A549 (cell line): ENCODE measurements around the gene RDH12. TPM values are rescaled to one million over a fixed set of nuclear protein-coding genes. Genes with fewer than 3 reads are reported as not detected.
A peak's percentile ranks its signal among the peaks of the same experiment; 100 is the strongest.
"Not testable (repeated sequence)": the region's sequence is repeated elsewhere in the genome, so short reads cannot be mapped to it uniquely, and the experiment has no call there.

Experiments used
- ATAC-seq, 2 experiments: fragments of 200-7000 bp in 1 of 2; fragments of >200 bp in 1 of 2; cut with Nextera tagmentation in 1 of 2; cut with Tn5 transposase in 1 of 2; 3 replicates each; pipeline versions ENCODE4 v1.8.0 to v1.9.1; 2018 to 2020; ENCODE audit warnings: mild to moderate bottlenecking in 1 of 2, moderate library complexity in 1 of 2
- CTCF ChIA-PET: fragments of 300-600 bp; sonication (Branson Sonifier 250); formaldehyde crosslinking; extraction: SDS; loops from one replicate; lab custom pipeline; 2021; ENCODE audit warnings: antibody characterized with exemption, inconsistent platforms; lab: Yijun Ruan, JAX
- POLR2A ChIA-PET: fragments of 350-600 bp; formaldehyde crosslinking; extraction: SDS; loops from one replicate; lab custom pipeline; 2021; ENCODE audit warnings: antibody characterized with exemption, inconsistent platforms; lab: Yijun Ruan, JAX
- DNase-seq, 2 experiments: peaks; one replicate each; pipeline versions ENCODE4 v3.0.0 to v3.0.0-alpha.2; 2011 to 2016; ENCODE audit warnings: low read depth in 1 of 2, low spot score in 1 of 2
- FAIRE-seq: peaks from 2 replicates; lab custom pipeline; 2011; peaks lifted over from hg19 to GRCh38; lab: Jason Lieb, UNC
- H3K27ac ChIP-seq, 2 experiments: fragments of >200 bp; sonication (Bioruptor Twin); formaldehyde crosslinking; 3 replicates each; pipeline ENCODE4 v1.5.1; 2016 to 2017
- H3K4me1 ChIP-seq: fragments of >200 bp; sonication (Bioruptor Twin); formaldehyde crosslinking; 3 replicates; pipeline ENCODE4 v1.6.1; 2016
- H3K4me2 ChIP-seq: fragments of >200 bp; sonication (Bioruptor Twin); formaldehyde crosslinking; 3 replicates; pipeline ENCODE4 v1.6.1; 2016
- H3K4me3 ChIP-seq: fragments of >200 bp; sonication (Bioruptor Twin); formaldehyde crosslinking; 3 replicates; pipeline ENCODE4 v1.5.1; 2016
- H3K9me3 ChIP-seq: fragments of >200 bp; sonication (Bioruptor Twin); formaldehyde crosslinking; 3 replicates; pipeline ENCODE4 v1.6.1; 2016
- CBX2 ChIP-seq: fragments of 200-600 bp; sonication (generic); IDR thresholded peaks from 2 replicates; pipeline ENCODE4 v1.6.1; 2016; ENCODE audit warnings: low read depth, mild to moderate bottlenecking, borderline replicate concordance
- CEBPB ChIP-seq, 2 experiments: fragments of >200 bp in 1 of 2; sonication (Bioruptor Twin) in 1 of 2; formaldehyde crosslinking in 1 of 2; IDR thresholded peaks; 2 replicates each; pipeline ENCODE4 v1.6.1; 2012 to 2016
- EHF ChIP-seq: fragments of 250-450 bp; sonication (Bioruptor Pico); IDR thresholded peaks from 2 replicates; pipeline ENCODE4 v1.5.0; 2020; ENCODE audit warnings: mild to moderate bottlenecking
- HDAC2 ChIP-seq: fragments of 200-600 bp; sonication (generic); IDR thresholded peaks from 2 replicates; pipeline ENCODE4 v1.6.1; 2016
- HEYL ChIP-seq: fragments of 250-450 bp; sonication (Bioruptor Pico); IDR thresholded peaks from 2 replicates; pipeline ENCODE4 v1.8.0; 2021; ENCODE audit warnings: mild to moderate bottlenecking, moderate library complexity
- MAZ ChIP-seq: fragments of 150-350 bp; IDR thresholded peaks from 2 replicates; pipeline ENCODE4 v1.6.1; 2014; ENCODE audit warnings: antibody characterized with exemption, low read depth, low read length, borderline replicate concordance
- MYC ChIP-seq: IDR thresholded peaks from 2 replicates; pipeline ENCODE4 v1.6.1; 2012; ENCODE audit warnings: mild to moderate bottlenecking, inconsistent platforms, low read length, improper control_type of control experiment, borderline replicate concordance
- POLR2A ChIP-seq: IDR thresholded peaks from 2 replicates; pipeline ENCODE4 v1.6.1; 2012; ENCODE audit warnings: mild to moderate bottlenecking, low read length
- POLR2AphosphoS2 ChIP-seq: conservative IDR thresholded peaks from 2 replicates; pipeline ENCODE4 v1.6.1; 2012; ENCODE audit warnings: low read length, improper control_type of control experiment, inconsistent platforms
- RARB ChIP-seq: fragments of 250-450 bp; sonication (Bioruptor Pico); IDR thresholded peaks from 2 replicates; pipeline ENCODE4 v1.8.0; 2021; ENCODE audit warnings: mild to moderate bottlenecking, moderate library complexity
- RCOR1 ChIP-seq: fragments of 150-350 bp; IDR thresholded peaks from 2 replicates; pipeline ENCODE4 v1.6.1; 2014; ENCODE audit warnings: antibody characterized with exemption, low read length, low read depth
- ZFP36 ChIP-seq: fragments of 450-650 bp; IDR thresholded peaks from 2 replicates; pipeline ENCODE4 v1.6.1; 2014; ENCODE audit warnings: borderline replicate concordance; ENCODE audit not compliant: partially characterized antibody
- ZSCAN20 ChIP-seq: fragments of 250-450 bp; sonication (Bioruptor Pico); IDR thresholded peaks from 2 replicates; pipeline ENCODE4 v1.8.0; 2022; ENCODE audit warnings: mild to moderate bottlenecking, moderate library complexity
- WGBS: methylation state at CpG from one replicate; pipeline ENCODE4 v1.1.6; 2017; ENCODE audit errors: missing lambda C conversion rate; 5-methylcytosine and 5-hydroxymethylcytosine counted together
- polyA plus RNA-seq, 4 experiments: library from polyadenylated mRNA; depleted of rRNA in 3 of 4; stranded (reverse); fragments of >200 nt; fragmentation: RNase III in 1 of 4; extraction: RNeasy Plus Mini Kit Qiagen cat#74134 plus additional on column Dnase treatment in 1 of 4; gene quantifications; 2 replicates in 3 of 4; 3 replicates in 1 of 4; pipeline ENCODE4 v1.2.3, GENCODE V29; 2011 to 2017
- TF ChIP-seq, protein P1 (sequence below): fragments of 450-650 bp; IDR thresholded peaks from 2 replicates; pipeline ENCODE4 v1.6.1; 2014; ENCODE audit warnings: antibody characterized with exemption
- TF ChIP-seq, protein P2 (sequence below): fragments of 200-600 bp; sonication (generic); IDR thresholded peaks from 2 replicates; pipeline ENCODE4 v1.6.1; 2016; ENCODE audit warnings: antibody characterized with exemption, mild to moderate bottlenecking, moderate library complexity
- TF ChIP-seq, protein P3 (sequence below): fragments of 250-450 bp; sonication (Bioruptor Pico); IDR thresholded peaks from 2 replicates; pipeline ENCODE4 v1.5.0; 2021; ENCODE audit warnings: mild to moderate bottlenecking, moderate library complexity, borderline replicate concordance
- TF ChIP-seq, protein P4 (sequence below): fragments of 250-450 bp; sonication (Bioruptor Pico); IDR thresholded peaks from 2 replicates; pipeline ENCODE4 v1.5.0; 2020; ENCODE audit warnings: low read depth, mild to moderate bottlenecking, moderate library complexity
- TF ChIP-seq, protein P5 (sequence below): fragments of 150-350 bp; IDR thresholded peaks from 2 replicates; pipeline ENCODE4 v1.6.1; 2014; ENCODE audit warnings: low read depth, mild to moderate bottlenecking, low read length
- TF ChIP-seq, protein P6 (sequence below): fragments of >200 bp; sonication (Bioruptor Twin); formaldehyde crosslinking; IDR thresholded peaks from 3 replicates; pipeline ENCODE4 v1.5.1; 2016
- TF ChIP-seq, protein P7 (sequence below): fragments of >200 bp; sonication (Bioruptor Twin); formaldehyde crosslinking; IDR thresholded peaks from 3 replicates; pipeline ENCODE4 v1.6.1; 2016

The RDH12 gene
- polyA plus RNA-seq, 2 of the 4 experiments (the other 2 are of a cell fraction) = 0.12 to 0.14 TPM

DNA sequence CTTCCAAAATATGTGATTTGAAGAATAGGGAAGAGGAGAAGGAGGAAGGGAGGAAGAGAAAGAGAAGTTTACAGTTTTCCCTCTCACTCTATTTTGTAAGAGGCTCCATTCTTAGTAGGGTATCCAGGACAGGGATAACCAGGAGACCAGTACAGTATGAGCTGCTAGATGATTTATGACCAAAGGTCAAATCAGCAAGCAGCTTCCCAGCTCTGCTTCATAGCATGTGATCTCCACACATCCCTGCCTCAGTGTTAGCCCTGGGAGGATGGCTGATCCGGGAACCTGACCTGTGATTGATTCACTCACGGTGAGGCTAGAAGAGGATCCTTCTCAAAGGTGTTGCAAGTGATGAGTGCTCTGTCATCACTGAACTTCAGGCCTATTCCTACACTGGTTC, 16.6 kb downstream of the RDH12 start:
- POLR2A ChIA-PET = no interaction called here
- peak; percentile 14 to 25; a peak in 3 of 6 replicates for ATAC-seq
- FAIRE-seq = no peak

DNA sequence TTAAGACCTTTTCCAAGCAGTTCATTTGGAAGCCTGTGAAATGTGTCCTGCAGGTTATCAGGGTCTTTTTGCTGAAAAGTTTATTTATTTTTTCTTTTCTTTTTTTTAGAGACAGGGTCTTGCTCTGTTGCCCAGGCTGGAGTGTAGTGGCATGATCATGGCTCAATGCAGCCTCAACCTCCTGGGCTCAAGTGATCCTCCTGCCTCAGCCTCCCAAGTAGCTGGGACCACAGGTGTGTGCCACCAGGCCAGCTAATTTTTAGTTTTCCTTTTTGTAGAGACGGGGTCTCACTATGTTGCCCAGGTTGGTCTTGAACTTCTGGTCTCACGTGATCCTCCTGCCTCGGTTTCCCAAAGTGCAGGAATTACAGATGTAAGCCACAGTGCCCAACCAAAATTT, 17.7 kb downstream of the RDH12 start:
- ATAC-seq, POLR2A ChIA-PET, H3K4me2 ChIP-seq, H3K9me3 ChIP-seq, DNase-seq, H3K27ac ChIP-seq, FAIRE-seq, H3K4me1 ChIP-seq, H3K4me3 ChIP-seq: not testable (repeated sequence)
- CTCF ChIA-PET = interaction anchor here (1.7 to 6.7 kb wide), 2 partner anchors 15 to 148 kb away, joined by 3 to 44 read pairs; no protein-coding TSS in a partner anchor
- WGBS = 24% methylated on average over 3 of the region's 3 CpGs

More for the DNA sequence above, 16.6 kb downstream of the RDH12 start:
- TF ChIP-seq, protein P1, sequence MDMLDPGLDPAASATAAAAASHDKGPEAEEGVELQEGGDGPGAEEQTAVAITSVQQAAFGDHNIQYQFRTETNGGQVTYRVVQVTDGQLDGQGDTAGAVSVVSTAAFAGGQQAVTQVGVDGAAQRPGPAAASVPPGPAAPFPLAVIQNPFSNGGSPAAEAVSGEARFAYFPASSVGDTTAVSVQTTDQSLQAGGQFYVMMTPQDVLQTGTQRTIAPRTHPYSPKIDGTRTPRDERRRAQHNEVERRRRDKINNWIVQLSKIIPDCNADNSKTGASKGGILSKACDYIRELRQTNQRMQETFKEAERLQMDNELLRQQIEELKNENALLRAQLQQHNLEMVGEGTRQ = no peak
- TF ChIP-seq RCOR1 (no peak), RARB (CRISPR knock-in tag) (no peak), MAZ (no peak), ZSCAN20 (no peak), HEYL (CRISPR knock-in tag) (no peak), ZFP36 (no peak), POLR2A (no peak), EHF (CRISPR knock-in tag) (no peak)
- TF ChIP-seq, protein P2, sequence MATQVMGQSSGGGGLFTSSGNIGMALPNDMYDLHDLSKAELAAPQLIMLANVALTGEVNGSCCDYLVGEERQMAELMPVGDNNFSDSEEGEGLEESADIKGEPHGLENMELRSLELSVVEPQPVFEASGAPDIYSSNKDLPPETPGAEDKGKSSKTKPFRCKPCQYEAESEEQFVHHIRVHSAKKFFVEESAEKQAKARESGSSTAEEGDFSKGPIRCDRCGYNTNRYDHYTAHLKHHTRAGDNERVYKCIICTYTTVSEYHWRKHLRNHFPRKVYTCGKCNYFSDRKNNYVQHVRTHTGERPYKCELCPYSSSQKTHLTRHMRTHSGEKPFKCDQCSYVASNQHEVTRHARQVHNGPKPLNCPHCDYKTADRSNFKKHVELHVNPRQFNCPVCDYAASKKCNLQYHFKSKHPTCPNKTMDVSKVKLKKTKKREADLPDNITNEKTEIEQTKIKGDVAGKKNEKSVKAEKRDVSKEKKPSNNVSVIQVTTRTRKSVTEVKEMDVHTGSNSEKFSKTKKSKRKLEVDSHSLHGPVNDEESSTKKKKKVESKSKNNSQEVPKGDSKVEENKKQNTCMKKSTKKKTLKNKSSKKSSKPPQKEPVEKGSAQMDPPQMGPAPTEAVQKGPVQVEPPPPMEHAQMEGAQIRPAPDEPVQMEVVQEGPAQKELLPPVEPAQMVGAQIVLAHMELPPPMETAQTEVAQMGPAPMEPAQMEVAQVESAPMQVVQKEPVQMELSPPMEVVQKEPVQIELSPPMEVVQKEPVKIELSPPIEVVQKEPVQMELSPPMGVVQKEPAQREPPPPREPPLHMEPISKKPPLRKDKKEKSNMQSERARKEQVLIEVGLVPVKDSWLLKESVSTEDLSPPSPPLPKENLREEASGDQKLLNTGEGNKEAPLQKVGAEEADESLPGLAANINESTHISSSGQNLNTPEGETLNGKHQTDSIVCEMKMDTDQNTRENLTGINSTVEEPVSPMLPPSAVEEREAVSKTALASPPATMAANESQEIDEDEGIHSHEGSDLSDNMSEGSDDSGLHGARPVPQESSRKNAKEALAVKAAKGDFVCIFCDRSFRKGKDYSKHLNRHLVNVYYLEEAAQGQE = no peak
- TF ChIP-seq, protein P3, sequence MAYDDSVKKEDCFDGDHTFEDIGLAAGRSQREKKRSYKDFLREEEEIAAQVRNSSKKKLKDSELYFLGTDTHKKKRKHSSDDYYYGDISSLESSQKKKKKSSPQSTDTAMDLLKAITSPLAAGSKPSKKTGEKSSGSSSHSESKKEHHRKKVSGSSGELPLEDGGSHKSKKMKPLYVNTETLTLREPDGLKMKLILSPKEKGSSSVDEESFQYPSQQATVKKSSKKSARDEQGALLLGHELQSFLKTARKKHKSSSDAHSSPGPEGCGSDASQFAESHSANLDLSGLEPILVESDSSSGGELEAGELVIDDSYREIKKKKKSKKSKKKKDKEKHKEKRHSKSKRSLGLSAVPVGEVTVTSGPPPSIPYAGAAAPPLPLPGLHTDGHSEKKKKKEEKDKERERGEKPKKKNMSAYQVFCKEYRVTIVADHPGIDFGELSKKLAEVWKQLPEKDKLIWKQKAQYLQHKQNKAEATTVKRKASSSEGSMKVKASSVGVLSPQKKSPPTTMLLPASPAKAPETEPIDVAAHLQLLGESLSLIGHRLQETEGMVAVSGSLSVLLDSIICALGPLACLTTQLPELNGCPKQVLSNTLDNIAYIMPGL (CRISPR knock-in tag) = no peak
- TF ChIP-seq, protein P4, sequence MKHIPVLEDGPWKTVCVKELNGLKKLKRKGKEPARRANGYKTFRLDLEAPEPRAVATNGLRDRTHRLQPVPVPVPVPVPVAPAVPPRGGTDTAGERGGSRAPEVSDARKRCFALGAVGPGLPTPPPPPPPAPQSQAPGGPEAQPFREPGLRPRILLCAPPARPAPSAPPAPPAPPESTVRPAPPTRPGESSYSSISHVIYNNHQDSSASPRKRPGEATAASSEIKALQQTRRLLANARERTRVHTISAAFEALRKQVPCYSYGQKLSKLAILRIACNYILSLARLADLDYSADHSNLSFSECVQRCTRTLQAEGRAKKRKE (CRISPR knock-in tag) = no peak
- TF ChIP-seq, protein P5, sequence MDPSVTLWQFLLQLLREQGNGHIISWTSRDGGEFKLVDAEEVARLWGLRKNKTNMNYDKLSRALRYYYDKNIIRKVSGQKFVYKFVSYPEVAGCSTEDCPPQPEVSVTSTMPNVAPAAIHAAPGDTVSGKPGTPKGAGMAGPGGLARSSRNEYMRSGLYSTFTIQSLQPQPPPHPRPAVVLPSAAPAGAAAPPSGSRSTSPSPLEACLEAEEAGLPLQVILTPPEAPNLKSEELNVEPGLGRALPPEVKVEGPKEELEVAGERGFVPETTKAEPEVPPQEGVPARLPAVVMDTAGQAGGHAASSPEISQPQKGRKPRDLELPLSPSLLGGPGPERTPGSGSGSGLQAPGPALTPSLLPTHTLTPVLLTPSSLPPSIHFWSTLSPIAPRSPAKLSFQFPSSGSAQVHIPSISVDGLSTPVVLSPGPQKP = no peak
- 83% methylated on average over 2 of the region's 2 CpGs for WGBS
- Histone ChIP-seq H3K4me3 (no peak overlapping the region), H3K27ac (no peak overlapping the region), H3K9me3 (no peaks in the 10 kb centered on the region), H3K4me2 (no peak overlapping the region), H3K4me1 (0 out of 3 replicates have a peak, but pooled peaks cover 4% of the 10 kb centered on the region)
- CTCF ChIA-PET = interaction anchor here (6.7 kb wide), 1 partner anchor 14 kb away, joined by 44 read pairs; no protein-coding TSS in a partner anchor
- no peak for DNase-seq

DNA sequence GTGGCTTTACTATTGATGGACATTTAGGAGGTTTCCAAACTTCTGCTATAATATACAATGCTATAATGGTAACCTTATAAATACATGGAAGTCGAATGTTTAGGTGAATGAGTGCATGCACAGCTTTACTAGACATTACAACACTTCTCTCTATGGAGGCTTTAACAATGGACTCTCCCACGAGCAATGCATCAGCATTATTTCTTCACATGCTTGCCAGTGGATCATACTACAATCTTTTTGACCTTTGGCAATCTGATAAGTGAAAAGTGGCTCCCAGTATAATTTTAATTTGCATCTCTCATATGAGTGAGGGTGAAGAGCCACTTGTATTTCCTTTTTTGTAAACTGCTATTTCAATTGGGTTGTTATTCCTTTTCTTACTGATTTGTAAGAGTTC, 18.2 kb downstream of the RDH12 start:
- Histone ChIP-seq H3K27ac (no peak overlapping the region), H3K4me3 (no peak overlapping the region), H3K9me3 (no peaks in the 10 kb centered on the region), H3K4me1 (0 out of 3 replicates have a peak, but pooled peaks cover 4% of the 10 kb centered on the region), H3K4me2 (no peak overlapping the region)
- ATAC-seq = no peak
- 8% methylated on average over 2 of the region's 2 CpGs for WGBS
- POLR2A ChIA-PET = no interaction called here
- FAIRE-seq = no peak
- no peak for DNase-seq
- CTCF ChIA-PET = interaction anchor here (1.7 to 6.7 kb wide), 2 partner anchors 16 to 149 kb away, joined by 3 to 44 read pairs; no protein-coding TSS in a partner anchor
- TF ChIP-seq POLR2AphosphoS2 = no peak
- TF ChIP-seq HDAC2 = no peak
- TF ChIP-seq MYC = no peak
- no peak for TF ChIP-seq CBX2
- TF ChIP-seq, protein P6, sequence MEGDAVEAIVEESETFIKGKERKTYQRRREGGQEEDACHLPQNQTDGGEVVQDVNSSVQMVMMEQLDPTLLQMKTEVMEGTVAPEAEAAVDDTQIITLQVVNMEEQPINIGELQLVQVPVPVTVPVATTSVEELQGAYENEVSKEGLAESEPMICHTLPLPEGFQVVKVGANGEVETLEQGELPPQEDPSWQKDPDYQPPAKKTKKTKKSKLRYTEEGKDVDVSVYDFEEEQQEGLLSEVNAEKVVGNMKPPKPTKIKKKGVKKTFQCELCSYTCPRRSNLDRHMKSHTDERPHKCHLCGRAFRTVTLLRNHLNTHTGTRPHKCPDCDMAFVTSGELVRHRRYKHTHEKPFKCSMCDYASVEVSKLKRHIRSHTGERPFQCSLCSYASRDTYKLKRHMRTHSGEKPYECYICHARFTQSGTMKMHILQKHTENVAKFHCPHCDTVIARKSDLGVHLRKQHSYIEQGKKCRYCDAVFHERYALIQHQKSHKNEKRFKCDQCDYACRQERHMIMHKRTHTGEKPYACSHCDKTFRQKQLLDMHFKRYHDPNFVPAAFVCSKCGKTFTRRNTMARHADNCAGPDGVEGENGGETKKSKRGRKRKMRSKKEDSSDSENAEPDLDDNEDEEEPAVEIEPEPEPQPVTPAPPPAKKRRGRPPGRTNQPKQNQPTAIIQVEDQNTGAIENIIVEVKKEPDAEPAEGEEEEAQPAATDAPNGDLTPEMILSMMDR = no peak
- no peak for TF ChIP-seq CEBPB (IDR thresholded peaks at IDR 0.05)
- TF ChIP-seq, protein P7, sequence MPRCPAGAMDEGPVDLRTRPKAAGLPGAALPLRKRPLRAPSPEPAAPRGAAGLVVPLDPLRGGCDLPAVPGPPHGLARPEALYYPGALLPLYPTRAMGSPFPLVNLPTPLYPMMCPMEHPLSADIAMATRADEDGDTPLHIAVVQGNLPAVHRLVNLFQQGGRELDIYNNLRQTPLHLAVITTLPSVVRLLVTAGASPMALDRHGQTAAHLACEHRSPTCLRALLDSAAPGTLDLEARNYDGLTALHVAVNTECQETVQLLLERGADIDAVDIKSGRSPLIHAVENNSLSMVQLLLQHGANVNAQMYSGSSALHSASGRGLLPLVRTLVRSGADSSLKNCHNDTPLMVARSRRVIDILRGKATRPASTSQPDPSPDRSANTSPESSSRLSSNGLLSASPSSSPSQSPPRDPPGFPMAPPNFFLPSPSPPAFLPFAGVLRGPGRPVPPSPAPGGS = no peak
